ENCODE results near the gene PDIA4. TPM values are rescaled to one million over a fixed set of nuclear protein-coding genes. Genes with fewer than 3 reads are reported as not detected.
"Not testable (repeated sequence)": the region's sequence is repeated elsewhere in the genome, so short reads cannot be mapped to it uniquely, and the experiment has no call there.

PDIA4 gene
- total and polyA plus RNA-seq, 12 donors: 10.2 to 64.5 (median 24.6) TPM

DNA sequence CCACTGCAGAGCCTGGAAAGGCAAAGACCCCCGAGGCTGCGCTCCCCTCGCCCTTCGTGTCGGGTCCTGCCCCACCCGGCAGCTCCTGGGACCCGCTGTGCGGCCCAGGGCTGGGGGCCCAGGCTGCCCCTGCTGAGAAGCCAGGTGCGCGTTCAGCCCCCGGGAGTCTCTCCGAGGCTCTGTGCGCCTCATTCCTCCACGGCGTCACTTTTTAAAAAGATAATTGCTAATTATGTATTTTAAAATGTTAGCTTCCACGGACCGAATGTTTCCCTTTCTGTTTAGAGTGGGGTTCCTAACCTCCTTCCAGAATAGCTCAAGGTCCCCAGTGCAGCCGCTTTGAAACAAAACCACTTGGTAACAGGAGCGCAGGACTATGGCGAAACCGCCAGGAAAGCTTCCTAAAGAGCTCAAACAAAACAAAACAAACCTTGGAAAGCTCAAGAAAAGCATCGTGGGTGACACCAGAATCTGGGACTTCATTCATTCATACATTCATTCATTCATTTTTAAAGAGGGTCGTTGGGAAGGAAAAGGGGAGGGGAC, 45.6 kb downstream of the PDIA4 start:
- no peaks in the 10 kb centered on the region for H3K36me3 ChIP-seq
- no peaks in the 10 kb centered on the region for H3K9me3 ChIP-seq
- TF ChIP-seq CTCF (IDR thresholded peaks at IDR 0.05): no peak
- peaks cover 0 to 13% (median 5%) of the 10 kb centered on the region in 7 donors for H3K27me3 ChIP-seq
- peak overlapping the region in 3 of 10 donors; percentile 27 to 60 (median 41) for H3K27ac ChIP-seq
- intact Hi-C loops (cut with DNase I): loop anchor here in 1 of 10 donors (2.0 kb wide), 1 partner anchor 42 kb away; no protein-coding TSS in a partner anchor
- no peak for DNase-seq
- WGBS, 2 donors: 1 to 2% methylated on average over 23 of the region's 23 CpGs
- no peak for ATAC-seq
- peaks cover 2 to 33% (median 22%) of the 10 kb centered on the region in 9 donors for H3K4me1 ChIP-seq
- H3K4me3 ChIP-seq: peak overlapping the region; percentile 39 to 78 (median 67)

DNA sequence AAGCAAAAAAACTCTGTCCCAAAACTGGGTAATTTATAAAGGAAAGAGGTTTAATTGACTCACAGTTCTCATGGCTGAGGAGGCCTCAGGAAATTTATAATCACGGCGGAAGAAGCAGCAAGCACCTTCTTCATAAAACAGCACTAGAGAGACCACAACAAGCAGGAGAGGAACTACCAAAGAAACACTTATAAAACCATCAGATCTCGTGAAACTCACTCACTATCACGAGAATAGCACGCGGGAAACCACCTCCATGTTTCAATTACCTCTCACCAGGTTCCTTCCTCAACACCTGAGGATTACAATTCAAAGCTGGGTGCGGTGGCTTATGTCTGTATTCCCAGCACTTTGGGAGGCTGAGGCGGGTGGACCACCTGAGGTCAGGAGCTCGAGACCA, 48.5 kb downstream of the PDIA4 start:
- ATAC-seq: no peak
- no peak overlapping the region for H3K4me3 ChIP-seq
- TF ChIP-seq CTCF (IDR thresholded peaks at IDR 0.05): no peak
- no peaks in the 10 kb centered on the region for H3K9me3 ChIP-seq
- intact Hi-C loops (cut with DNase I): no loop called here
- 79 to 86% methylated on average over 9 of the region's 9 CpGs for WGBS, 2 donors
- peaks cover 2 to 24% (median 16%) of the 10 kb centered on the region in 9 donors for H3K4me1 ChIP-seq
- H3K27me3 ChIP-seq: peaks cover 0 to 20% (median 6%) of the 10 kb centered on the region in 7 donors
- DNase-seq: no peak
- no peaks in the 10 kb centered on the region for H3K36me3 ChIP-seq
- no peak overlapping the region for H3K27ac ChIP-seq

- WGBS, 2 donors: 80 to 88% methylated on average over 7 of the region's 7 CpGs
- H3K27ac ChIP-seq; H3K4me3 ChIP-seq; H3K36me3 ChIP-seq; ATAC-seq; H3K9me3 ChIP-seq; intact Hi-C loops (cut with DNase I); DNase-seq: not testable (repeated sequence)
- H3K27me3 ChIP-seq: peaks cover 0 to 27% (median 10%) of the 10 kb centered on the region in 7 donors
- peaks cover 2 to 17% (median 8%) of the 10 kb centered on the region in 9 donors for H3K4me1 ChIP-seq
Observed at GRCh38 chr7:148979072-148979471, 49.2 kb downstream of the PDIA4 start.

- no peak for ATAC-seq
- TF ChIP-seq CTCF (IDR thresholded peaks at IDR 0.05): no peak
Observed at GRCh38 chr7:148978091-148978490, 50.2 kb downstream of the PDIA4 start.

DNA sequence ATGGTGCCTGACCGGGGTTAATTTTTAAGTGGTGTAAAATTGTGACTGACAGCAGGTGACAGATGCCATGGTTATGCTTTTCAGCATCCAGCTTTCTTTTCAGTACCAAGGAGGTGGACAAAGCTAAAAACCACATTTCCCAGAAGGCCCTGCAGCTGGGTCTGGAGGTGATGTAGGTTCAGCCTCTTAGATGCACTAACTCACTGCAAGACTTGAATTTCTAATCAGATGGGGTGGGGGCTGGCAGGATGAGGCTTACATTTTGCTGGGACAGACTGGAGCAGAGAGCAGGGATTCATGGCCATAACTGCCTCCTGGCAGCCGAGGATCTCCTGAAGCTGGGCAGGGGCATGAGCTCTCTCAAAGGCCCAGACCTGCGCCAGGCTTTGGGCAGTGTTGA, 52.4 kb downstream of the PDIA4 start:
- DNase-seq (no peak), ATAC-seq (no peak)
- Histone ChIP-seq H3K4me3 (no peak overlapping the region), H3K9me3 (no peaks in the 10 kb centered on the region), H3K27ac (no peak overlapping the region), H3K4me1 (no peaks in the 10 kb centered on the region), H3K27me3 (peaks cover 0 to 27% (median 5%) of the 10 kb centered on the region in 7 donors), H3K36me3 (no peaks in the 10 kb centered on the region)
- 68 to 99% methylated on average over 3 of the region's 3 CpGs for WGBS, 2 donors
- intact Hi-C loops (cut with DNase I): no loop called here
- no peak for TF ChIP-seq CTCF (IDR thresholded peaks at IDR 0.05)

More at GRCh38 chr7:148978091-148978490, 50.2 kb downstream of the PDIA4 start:
- Histone ChIP-seq H3K4me1 (peaks cover 2 to 9% (median 4%) of the 10 kb centered on the region in 9 donors), H3K36me3 (no peaks in the 10 kb centered on the region), H3K4me3 (no peak overlapping the region), H3K27me3 (peaks cover 0 to 27% (median 12%) of the 10 kb centered on the region in 7 donors), H3K27ac (no peak overlapping the region), H3K9me3 (no peaks in the 10 kb centered on the region)
- intact Hi-C loops (cut with DNase I): no loop called here
- 34 to 35% methylated on average over 8 of the region's 8 CpGs for WGBS, 2 donors
- no peak for DNase-seq

Measured in heart right ventricle (tissue), 16 donors.